SHP77 treated with DMSO at 0.1 percent for 48 hours (cell line): Measurements from ENCODE around the gene PUS7.
"Not testable (repeated sequence)": the region's sequence is repeated elsewhere in the genome, so short reads cannot be mapped to it uniquely, and the experiment has no call there.

ENCODE experiments used
- DNase-seq: peaks from one replicate; lab custom pipeline; 2025; lab: John Stamatoyannopoulos, UW

PUS7 gene

GRCh38 chr7:105444342-105444987 is 77.6 kb downstream of the PUS7 start:
- no peak for DNase-seq

- DNase-seq = not testable (repeated sequence)
Measured at GRCh38 chr7:105442214-105442613, 79.9 kb downstream of the PUS7 start.

GRCh38 chr7:105439174-105439893 is 82.7 kb downstream of the PUS7 start:
- DNase-seq = no peak

GRCh38 chr7:105438847-105439173 is 83.3 kb downstream of the PUS7 start:
- DNase-seq = no peak

GRCh38 chr7:105438254-105438653 is 83.8 kb downstream of the PUS7 start:
- DNase-seq = no peak

- not testable (repeated sequence) for DNase-seq
Measured at GRCh38 chr7:105437356-105437755, 84.7 kb downstream of the PUS7 start.

- no peak for DNase-seq
Measured at GRCh38 chr7:105429746-105430612, 92.1 kb downstream of the PUS7 start.

GRCh38 chr7:105426606-105427146 is 95.4 kb downstream of the PUS7 start:
- DNase-seq = no peak

- DNase-seq = no peak
Measured at GRCh38 chr7:105423987-105424386, 98.1 kb downstream of the PUS7 start.

GRCh38 chr7:105413887-105414437 is 108.1 kb downstream of the PUS7 start:
- no peak for DNase-seq

GRCh38 chr7:105410774-105411173 is 111.3 kb downstream of the PUS7 start:
- DNase-seq = not testable (repeated sequence)

- DNase-seq = not testable (repeated sequence)
Measured at GRCh38 chr7:105409775-105410174, 112.3 kb downstream of the PUS7 start.

GRCh38 chr7:105408791-105409410 is 113.2 kb downstream of the PUS7 start:
- no peak for DNase-seq
